Activated CD4-positive, CD25-positive, alpha-beta regulatory T cell (primary cell): Measurements from ENCODE around the gene PACS1.

ENCODE experiments used
- DNase-seq, 4 experiments: peaks; one replicate each; lab custom pipeline; 2025; lab: John Stamatoyannopoulos, UW

The PACS1 gene

DNA sequence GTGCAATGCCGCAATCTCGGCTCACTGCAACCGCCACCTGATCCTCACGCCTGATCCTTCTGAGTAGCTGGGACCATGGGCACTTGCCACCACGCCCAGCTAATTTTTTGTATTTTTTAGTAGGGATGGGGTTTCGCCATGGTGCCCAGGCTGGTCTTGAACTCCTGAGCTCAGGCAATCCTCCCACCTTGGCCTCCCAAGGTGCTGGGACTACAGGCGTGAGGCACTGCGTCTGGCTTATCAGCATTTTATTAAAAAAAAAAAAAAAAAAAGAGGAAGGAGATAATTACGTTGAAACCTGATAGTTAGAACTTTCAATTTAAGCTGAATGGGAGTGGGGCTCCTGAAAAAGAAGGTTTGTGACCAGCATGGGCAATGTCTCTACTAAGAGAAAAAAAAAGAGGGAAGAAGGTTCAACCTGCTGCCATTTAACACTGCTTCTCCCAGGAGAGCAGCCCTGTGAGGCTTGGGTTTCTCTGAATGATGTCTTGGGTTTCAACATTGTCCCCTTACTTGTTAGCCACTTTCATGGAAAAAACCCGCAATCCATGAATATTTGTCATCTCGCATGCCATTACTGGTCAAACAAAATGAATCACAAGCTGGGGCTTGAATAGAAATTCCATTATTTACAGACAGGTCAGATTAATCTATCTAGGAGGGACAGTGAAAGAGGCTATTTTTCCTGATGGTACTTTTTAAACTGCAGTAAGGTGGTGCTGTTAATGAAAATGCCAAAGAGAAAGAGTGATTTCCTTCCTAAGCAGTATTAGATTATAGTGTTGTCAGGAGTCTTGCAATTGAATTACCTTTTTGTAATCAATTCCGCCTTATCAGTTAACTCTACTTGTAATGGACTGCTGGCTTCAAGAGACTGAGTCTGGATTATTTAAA, 72.5 kb downstream of the PACS1 start:
- DNase-seq = no peak

DNA sequence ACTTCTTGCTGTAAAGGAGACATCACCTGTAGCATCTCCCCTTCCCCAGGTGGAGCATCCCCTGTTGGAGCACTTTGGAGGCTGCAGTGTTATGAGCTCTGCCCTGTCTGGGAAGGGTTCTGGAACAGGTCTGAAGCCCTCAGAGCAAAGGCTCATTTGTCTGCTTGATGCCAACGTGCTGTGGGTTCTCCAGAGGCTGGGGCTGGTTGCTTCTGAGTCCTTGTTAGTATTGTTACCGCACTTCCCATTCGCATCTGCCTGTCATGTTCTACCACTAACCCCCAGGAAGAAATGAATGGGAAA, 73.1 kb downstream of the PACS1 start:
- DNase-seq = no peak

DNA sequence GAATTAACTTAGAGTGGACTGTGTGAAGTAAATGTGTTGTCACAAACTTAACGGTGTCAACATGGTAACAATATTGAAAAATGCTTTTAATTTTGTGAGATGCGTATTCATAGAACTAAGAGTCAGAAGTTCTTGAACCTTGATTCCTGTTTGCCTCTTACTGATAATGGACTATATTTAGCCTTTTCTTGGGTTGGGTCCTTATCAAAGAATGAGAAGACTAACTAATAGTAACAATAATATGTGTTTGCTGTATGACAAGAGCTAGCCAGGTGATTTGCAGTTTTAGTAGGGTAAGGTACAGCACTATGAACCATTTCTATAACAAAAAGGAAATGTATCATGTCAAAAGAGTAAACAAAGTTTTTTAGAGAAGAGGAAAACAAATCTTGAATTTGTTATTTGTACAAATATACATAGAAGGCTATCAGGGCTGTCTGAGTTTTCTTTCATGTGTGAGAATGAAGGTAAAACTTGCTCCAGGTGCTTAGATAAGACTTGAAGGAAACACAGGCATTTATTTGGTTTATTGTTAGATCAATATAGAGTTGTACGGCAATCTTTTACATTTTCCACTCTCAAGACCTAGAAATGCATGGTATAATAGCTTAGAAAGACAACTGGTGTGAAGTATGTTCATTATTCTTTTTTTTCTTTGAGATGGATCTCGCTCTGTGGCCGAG, 74.1 kb downstream of the PACS1 start:
- DNase-seq = no peak

DNA sequence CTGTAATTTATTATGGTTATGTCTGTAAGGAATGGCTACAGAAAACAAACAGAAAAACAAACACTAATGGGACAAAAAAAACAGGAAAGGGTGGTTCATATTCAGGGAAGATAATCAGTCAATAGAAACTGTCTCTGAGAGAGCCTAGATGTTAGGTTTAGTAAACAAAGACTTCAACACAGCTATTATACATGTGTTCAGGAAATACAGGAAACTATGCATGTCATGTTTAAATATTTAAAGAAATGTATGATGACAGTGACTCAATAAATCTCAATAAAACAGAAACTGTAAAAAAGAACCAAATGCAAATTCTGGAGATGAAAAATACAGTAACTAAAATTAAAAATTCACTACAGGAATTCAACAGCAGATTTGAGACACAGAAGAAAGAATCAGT, 76.0 kb downstream of the PACS1 start:
- no peak for DNase-seq

DNA sequence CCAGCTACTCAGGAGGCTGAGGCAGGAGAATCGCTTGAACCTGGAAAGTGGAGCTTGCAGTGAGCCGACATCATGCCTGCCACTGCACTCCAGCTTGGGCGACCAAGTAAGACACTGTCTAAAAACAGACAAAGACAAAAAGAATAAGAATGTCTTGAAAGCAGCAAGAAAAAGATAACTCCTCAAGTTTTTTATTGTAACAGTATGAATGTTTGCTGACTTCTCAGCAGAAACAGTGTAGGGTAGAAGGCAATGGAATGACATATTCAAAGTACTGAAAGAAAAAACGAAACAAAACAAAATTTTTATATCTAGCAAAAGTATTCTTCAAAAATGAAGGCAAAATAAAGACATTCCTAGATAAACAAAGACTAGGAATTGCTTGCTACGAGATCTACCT, 76.9 kb downstream of the PACS1 start:
- no peak for DNase-seq

DNA sequence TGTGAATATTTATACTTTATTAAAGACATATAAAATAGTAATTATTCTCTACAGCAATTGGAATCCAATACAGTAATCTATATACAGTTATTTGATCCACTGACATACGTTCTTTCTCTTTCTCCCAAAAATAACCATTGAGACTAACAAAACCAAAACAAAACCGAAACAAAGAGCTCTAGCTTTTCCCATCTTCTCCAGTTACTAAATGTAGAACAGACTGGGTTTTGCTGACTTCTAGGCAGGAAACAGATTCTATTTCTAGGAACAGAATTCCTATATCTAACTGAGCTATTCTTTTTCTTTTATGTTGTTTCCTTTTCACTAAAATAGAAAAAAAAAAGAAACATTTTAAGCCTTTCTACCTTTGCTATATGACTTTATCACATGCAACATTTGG, 80.1 kb downstream of the PACS1 start:
- no peak for DNase-seq

DNA sequence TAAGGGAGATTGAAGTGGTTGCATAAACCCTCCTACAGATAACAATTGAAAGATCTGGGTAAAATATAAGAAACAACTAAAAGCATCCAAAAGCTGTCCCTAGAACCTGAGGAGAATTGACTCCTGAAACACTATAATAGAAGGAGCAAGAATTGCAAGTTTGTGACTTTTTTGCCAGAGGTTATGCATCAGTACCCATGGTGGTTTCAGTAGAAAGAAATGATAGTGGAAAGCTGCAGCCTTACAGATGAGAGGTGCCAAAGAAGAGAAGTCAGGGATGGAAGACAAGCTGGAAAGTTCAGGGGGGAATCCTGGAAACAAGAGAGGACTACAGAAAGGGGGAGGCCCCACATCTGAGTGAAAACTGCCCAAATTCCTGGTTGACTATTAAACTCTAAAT, 80.7 kb downstream of the PACS1 start:
- DNase-seq = no peak

DNA sequence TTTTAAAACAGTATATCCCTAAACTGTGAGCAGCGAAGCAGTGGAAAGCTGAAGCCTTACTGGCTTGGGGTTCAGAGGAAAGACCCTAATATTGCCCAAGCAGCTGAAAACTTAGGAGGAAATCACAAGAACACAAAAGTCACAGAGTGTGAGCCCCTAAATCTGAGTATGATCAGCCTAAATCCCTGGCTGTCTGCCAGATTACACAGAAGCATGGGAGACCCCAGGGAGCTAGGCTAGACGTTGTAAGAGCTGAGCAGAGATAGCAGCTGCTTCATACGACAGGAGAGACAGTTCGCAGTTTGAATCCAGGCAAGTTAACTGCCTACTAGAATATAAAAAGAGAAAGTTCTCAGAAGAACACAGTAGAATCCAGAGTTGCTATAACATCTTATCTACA, 81.2 kb downstream of the PACS1 start:
- no peak for DNase-seq

DNA sequence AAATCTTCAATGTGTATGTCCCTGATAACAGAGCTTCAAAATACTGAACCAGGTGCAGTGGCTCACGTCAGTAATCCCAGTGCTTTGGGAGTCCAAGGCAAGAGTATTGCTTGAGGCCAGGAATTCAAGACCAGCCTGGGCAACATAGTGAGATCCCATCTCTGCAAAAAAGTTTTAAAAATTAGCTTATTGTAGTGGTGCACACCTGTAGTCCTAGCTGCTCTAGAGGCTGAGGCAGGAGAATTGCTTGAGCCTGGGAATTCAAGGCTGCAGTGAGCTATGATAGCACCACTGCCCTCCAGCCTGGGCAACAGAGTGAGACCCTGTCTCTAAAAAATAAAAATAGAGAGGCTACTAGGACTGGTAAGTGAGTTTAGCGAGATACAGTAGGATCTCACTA, 84.0 kb downstream of the PACS1 start:
- DNase-seq = no peak

DNA sequence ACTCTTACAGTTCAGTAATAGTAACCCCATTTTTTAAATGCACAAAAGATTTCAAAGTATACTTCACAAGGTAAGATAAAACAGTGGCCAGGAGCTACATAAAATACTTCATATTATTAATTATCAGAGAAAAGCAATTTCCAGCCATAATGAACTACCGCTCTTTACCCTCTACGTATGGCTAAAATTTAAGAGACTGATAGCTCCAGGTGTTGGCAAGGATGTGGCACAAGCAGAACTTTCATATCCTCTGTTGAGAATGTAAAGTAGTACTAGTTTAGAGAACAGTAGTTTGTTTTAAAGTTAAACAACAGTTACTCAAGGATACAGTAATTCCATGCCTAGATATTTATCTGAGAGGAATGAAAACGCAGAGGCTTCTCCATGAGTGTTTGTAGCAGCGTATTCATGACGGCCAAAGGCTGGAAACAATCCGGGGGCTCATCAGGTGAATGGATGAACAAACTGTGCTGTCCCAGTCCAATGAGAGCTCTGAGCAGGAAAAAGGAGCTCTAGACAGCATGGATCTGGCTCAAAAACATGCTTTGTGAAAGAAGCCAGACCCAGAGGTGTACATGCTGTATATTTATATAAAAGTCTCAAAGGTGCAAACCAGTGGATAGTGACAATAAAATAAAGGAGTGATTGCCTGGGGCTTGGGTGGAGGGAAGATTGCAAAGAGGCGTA, 85.5 kb downstream of the PACS1 start:
- no peak for DNase-seq

DNA sequence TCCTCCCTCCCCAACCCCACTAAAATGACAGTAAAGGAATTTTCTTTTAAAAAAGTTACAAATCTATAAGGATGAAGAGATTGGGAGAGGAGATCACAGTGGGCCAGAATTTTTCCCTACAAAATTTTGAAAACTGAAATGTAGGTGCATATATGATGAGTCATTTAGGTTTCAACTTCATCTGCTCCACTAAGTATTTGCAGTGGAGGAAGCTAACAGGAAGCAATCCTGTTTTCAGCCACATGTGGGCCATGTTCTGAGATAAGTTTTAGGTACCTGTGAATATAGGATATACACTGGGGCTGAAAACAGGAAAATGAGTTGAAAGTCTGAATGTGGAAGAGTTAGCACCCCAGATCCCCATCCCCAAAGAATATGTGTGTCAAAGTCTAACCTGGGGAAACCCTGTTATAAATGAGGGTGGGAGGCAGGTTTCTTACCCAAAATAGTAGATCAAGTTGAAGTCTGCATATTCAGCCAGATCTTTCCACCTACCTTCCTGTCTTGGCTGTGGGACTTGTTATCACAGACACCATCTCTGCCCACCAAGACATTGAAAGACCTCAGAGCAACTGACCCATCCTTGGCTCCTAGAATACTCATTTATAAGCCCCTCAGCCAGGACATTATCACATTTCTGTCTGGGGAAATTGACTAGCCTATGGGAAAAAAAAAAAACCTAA, 87.3 kb downstream of the PACS1 start:
- DNase-seq = no peak

DNA sequence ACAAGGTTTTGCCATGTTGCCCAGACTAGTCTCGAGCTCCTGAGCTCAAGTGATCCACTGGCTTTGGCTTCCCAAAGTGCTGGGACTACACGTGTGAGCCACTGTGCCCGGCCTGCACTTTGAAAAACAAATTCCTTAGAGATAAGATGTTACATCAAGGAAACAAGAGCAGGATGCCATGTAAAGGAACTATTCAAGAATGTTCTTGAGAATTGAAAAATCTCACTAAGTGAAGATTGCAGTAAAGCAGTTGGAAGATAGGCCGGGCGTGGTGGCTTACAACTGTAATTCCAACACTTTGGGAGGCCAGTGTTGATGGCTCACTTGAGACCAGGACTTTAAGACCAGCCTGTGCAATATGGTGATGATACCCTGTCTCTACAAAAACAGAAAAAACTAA, 88.1 kb downstream of the PACS1 start:
- no peak for DNase-seq

DNA sequence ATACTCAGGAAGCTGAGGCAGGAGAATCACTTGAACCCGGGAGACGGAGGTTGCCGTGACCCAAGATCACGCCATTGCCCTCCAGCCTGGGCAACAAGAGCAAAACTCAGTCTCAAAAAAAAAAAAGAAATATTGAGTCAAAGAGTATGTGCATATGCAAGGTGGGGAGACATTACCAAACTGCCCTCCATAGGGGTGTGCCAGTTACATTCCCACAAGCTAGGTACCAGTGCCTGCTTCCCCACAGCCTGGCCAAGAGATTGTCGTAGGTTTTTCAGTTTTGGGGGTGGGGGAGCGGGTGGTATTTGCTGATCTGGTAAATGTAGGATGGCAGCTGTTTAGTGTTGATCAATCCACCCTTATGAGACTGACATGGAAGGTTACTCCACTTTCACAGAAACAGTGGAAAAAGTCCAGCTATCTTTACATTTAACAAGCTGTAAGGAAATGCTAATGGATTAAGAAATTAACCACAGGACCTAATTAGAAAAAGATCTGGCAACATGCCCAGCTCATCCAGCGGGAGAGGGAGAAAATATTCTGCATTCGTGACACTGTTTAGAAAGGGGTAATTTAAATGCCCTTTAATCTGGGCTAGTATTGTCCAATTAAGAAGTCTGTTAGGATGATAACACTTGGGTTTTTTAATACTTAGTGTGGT, 89.4 kb downstream of the PACS1 start:
- no peak for DNase-seq

DNA sequence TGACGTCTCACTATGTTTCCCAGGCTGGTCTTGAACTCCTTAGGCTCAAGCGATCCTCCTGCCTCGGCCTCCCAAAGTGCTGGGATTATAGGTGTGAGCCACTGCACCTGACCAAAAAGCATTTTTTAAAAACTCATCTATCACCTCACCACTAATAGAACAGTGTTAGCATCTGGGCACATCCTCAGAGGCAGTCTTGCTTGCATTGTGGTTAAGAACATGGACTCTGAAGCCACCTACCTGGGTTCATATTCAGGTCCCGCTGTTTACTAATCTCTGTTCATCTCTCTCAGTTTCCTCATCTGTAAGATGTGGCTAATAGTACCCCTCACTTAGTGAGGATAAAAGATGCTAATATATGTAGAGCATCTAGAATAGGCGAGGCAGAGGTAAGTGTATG, 90.6 kb downstream of the PACS1 start:
- DNase-seq = no peak

DNA sequence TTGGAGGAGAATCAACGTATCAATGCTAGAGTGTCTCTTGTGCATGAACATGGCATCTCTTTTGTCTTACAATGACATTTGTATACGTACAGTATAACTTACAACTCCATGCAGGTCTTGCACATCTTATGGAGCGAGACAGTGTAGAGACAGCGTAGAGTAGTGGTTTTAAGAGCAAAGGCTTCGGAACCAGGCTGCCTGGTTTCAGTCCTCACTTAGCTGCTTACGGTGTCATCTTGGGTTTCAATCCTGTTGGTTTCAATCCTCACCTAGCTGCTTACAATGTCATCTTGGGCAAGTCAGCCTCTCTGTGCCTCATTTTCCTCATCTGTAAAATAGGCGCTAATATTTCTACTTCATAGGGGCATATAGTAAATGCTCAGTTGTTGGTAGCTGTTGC, 98.2 kb downstream of the PACS1 start:
- no peak for DNase-seq

DNA sequence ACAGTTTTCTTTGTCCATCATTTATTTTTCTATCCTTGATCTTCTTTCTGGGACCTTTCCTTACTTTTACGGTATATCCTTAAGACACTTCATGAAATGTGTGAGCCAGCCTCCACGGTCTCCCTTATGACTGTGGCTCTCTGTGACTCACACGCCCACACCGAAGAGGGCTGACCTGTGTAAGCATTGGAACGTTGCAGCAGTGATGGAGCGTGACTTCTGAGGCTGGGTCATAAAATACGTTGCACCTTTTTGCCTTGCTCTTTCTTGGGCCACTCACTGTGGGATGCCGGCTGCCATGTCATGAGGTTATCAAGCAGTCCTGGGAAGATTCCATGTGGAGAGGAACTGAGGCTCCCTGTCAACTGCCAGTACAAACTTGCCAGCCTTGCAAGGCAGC, 102.1 kb downstream of the PACS1 start:
- DNase-seq = no peak

DNA sequence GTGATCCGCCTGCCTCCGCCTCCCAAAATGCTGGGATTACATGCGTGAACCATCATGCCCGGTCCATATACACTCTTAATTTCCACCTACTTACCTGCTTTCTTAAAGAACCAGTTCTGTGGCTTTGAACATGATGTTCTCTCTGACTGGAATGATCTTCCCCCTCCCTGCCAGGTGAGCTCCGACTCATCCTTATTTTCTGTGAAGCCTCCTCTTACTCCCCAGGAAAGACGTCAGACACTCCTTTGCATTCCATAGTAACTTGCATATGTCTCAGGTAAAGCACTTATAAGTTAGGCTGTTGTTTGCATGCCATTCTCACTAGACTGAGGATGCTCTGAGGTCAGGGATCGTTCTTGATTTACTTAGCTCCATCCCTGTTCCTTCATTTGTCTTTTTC, 106.6 kb downstream of the PACS1 start:
- DNase-seq = no peak

DNA sequence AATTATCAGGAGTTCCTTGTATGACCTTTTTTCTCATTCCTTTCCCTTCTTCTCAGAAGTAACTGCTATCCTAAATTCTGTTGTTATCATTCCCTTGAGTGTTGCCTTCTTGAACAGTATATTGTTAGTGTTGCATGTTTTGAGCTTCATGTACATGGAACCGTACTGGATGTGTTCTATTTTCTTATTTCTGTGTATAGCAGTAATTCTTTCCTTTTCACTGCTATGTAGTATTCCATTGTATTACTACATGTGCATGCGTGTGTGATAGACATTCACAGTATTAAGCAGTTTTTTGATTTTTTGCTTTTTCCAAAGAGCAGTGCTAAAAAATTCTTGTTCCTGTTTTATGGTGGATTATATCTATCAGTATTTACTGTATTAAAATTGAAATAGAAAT, 108.1 kb downstream of the PACS1 start:
- DNase-seq = no peak

DNA sequence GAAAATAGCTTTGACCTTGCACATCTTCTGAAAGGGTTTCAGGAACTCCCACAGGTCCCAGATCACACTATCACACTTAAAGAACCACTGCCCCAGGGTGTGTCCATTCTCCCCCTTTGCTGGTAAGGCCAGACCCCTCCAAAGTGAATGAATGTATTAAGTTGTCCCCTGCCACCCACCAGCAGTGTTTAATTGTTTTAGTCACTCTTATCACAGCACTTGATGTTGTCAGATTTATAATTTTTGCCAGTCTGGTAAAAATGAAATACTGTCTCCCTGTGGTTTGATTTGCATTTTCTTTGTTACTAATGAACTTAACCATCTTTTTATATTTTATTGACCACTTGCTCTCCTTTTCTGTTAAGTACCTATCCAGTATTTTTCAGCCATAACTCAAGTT, 108.8 kb downstream of the PACS1 start:
- DNase-seq = no peak

DNA sequence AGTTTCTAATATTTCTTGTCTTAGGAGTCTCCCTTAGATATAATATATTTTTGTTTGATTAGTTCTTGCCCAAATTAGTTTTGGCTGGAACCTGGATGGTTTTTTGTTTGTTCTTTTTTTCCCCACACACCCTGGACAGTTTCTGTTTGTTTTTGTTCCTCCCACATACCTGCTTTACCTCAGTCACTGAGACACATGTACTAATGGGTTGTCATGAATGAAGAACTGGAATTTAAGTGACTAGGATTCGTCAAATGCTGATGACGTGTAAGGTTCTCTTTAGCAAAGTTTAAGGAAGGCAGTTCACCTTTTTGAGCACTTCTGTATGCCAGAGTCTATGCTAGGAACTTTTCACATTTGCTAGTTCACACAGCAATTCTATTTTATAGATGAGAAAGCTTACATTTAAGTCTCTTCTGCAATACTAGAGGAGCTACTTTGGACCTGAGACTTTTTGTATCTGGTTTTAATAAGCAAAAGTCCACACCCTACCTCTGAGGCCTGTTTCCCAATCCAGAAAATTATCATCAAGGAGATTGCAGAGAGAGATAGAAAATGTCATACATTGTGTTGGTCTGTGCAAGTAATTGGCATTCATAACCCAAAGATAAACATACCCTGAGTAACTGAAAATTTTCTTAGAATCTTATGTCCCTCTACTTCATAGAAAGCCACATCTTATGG, 111.7 kb downstream of the PACS1 start:
- no peak for DNase-seq

DNA sequence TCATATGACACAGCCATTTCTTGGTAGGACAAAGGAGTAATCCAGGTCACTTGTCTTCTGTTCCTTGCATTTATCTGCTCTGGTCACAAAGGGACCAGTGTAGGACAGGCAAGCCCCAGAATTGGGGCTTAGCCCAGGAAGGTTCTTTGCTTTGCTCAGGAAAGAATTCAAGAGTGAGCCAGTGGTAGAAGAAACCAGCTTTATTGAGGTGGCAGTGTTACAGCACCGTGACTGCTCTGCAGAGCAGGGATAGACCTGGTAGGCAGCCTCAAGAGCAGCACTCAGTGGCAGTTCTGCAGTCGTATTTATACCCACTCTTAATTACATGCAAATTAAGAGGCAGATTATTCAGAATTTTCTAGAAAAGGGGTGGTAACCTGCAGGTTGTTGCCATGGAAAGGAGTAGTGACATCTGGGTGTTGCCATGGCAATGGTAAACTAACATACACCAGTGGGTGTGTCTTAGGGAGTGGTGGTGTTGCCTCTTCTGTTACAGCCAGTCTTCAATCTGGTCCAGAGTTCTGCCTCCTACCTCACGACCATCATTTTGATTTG, 113.5 kb downstream of the PACS1 start:
- DNase-seq = no peak
